Measurements from ENCODE around the gene NTM.

NTM gene

DNA sequence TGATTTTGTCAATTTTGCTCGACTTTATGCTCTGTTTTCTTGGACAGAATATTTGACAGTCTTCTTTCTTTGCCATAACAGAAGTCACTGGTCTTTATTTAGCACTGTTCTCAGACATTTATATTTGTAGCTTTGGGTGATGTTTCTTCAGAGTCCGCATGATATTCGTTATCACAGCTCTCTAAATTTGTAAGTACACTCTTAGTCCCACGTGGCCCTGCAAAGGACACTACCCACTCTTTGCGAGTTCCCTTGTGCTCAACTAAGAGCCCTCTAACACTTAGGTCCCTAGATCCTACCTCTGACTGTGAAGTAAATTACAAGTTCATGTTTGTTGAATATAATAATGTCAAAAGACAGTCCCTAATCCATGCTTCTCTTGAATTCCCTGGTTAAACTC, 651.9 kb downstream of the NTM start:
- in situ Hi-C loops (cut with MboI; ENCODE audit: low sequenced_read_pairs): no loop called here

DNA sequence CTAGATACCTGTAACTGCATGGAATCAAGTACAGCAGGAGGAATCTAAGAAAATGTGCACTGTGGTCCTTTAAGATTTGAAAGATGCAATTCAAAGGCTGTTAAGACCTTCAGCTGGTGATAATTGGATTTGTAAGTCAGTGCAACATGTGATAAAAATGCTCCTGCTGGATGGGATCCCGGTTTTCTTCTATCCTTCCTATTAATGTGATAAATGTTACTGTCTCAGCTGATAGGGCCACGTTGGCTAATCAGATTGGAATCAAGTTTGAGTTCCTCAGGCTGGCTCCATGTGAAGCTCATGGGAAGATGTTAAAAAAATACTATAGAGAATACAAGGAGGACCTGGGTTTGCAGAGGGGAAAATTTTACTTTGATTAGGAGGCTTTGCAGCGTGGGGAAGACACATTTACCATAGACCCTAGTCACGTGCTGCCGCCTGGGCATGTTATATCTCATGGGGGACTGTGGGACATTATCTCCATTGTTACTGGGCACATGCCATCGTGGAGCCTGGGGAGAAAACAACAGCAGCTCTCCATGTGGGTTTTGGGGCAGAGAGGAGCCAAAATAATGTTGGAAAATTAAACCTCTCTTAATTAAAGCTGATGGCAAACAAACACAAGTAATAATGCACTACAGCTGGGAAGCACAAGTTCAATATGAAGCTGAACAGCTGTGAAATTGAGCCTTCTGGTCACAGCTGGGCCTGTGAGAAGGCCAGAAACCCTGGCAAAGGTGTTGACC, 652.5 kb downstream of the NTM start:
- in situ Hi-C loops (cut with MboI; ENCODE audit: low sequenced_read_pairs): no loop called here

GRCh38 chr11:132024587-132025295, 654.3 kb downstream of the NTM start:
- in situ Hi-C loops (cut with MboI; ENCODE audit: low sequenced_read_pairs): no loop called here

- in situ Hi-C loops (cut with MboI; ENCODE audit: low sequenced_read_pairs): no loop called here
Measured at GRCh38 chr11:132026746-132027145, 656.3 kb downstream of the NTM start.

DNA sequence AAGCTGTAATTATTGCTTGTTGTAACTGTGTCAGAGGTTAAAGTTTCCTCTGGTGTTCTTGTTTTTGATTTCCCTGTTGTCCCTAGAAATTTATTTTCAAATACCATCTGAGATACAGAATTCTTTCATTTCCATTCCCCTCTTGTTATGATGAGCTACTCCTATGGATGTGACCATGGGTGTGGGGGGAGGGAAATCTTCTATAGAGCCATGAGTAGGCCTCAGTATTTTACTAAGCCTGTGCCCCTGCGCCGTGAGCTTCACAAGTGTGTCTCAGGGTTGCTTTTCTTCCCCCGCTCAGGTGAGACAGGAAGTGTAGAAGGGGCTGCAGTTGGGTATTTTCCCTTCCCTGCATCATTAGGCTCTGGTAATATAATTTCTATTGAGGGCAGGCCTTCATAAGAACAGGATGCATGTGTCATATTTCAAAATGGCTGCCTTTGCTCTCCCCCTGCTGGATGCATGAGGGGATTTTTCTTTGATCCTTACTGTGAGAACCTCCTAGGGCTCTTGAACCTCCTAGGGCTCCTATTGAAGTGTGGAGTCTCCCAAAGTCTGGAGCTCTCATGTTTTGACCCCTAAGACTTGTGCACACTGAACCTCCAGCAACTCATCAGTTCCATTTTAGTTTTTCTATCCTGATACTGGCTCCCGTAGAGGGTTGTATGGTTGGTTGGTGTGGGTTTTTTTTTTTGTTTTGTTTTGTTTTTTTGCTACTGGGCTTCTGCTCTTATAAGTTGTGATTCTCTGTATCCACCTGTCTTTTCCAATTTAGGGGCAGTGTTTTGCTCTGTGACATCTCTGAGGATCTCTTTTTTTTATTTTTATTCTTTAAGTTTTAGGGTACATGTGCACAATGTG, 658.2 kb downstream of the NTM start:
- in situ Hi-C loops (cut with MboI; ENCODE audit: low sequenced_read_pairs): no loop called here

DNA sequence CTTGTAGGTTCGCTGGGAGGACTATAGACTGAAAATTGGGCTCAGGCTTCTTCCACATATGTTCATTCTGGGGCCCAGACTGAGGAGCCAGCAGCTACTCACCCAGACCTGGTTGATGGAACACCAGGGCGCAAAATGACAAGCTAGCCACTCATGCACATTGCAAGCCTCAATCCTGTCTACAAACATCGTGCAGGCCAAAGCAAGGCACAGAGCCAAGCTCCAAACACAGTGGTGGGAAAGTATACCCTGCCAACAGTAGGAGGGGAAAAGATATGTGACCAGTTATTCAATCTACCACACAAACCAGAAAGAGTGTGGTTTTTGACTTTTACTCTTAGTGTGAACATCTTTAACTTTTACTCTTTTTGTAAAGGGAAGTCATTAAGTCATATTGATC, 660.5 kb downstream of the NTM start:
- in situ Hi-C loops (cut with MboI; ENCODE audit: low sequenced_read_pairs): no loop called here

DNA sequence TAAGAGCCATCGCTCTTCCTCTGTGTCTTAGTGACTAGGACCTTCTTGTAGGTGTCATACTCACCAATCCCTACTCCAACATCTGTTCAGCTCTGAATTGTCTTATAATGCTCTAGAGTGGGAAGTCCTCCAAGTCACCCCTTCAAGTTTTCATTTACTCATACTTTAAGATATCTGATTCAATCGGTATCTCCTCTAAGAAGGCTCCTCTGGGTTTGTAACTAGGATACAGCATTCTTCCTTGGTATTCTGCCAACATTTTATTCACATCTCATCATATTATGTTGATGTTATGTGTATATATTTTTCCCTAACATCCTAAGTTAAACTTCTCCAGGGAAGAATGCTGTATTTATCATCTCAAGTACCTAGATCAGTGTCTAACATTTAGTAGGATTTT, 662.1 kb downstream of the NTM start:
- in situ Hi-C loops (cut with MboI; ENCODE audit: low sequenced_read_pairs): no loop called here

DNA sequence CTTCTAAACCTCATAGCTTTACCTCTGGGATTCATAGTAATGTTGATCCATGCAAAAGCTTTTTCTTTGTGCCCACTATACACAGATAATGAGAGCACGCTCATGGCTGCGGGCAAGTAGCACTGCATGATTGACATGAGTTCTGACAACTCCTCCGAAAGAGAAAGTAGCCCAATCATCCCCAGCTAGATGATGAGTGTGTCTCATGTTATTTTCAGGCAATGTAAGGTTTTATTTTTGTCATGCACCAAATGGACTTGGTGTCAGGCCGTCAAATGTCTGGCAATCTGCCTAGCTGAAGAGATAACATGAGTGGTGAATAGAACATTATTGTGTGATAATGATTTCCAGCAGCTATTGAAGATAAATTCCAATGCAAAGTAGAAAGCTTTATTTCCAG, 662.6 kb downstream of the NTM start:
- in situ Hi-C loops (cut with MboI; ENCODE audit: low sequenced_read_pairs): no loop called here

GRCh38 chr11:132035228-132035627, 664.8 kb downstream of the NTM start:
- in situ Hi-C loops (cut with MboI; ENCODE audit: low sequenced_read_pairs): no loop called here

GRCh38 chr11:132035766-132036165, 665.4 kb downstream of the NTM start:
- in situ Hi-C loops (cut with MboI; ENCODE audit: low sequenced_read_pairs): no loop called here

- in situ Hi-C loops (cut with MboI; ENCODE audit: low sequenced_read_pairs): no loop called here
Measured at GRCh38 chr11:132036220-132036619, 665.8 kb downstream of the NTM start.

DNA sequence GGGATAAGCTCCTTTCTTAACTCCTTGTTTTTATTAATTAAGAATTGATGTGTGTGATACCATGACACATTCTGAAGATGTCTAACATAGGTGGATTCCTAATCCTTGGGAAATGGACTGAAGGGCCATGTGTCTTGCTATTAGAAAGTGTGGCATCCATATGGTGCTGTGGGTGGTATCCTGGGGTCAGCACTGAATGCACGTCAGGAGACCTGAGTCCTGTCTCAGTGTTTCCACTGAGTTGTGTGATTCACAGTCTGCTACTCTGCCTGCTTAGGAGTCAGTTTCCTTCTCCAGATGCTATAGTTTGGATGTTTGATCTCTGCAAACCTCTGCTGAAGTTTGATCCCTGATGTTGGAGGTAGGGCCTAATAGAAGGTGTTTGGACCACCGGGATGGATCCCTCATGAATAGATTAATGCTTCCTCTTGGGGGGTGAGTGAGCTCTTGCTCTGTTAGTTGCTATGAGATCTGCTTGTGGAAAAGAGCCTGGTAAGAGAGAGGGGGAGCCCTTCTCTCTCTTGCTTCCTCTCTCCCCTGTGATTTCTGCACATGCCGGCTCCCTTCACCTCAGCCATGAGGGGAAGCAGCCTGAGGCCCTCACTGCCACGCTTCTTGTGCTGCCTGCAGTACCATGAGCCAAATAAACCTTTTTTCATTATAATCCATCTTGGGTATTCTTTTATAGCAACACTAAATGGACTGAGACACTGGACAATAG, 666.5 kb downstream of the NTM start:
- in situ Hi-C loops (cut with MboI; ENCODE audit: low sequenced_read_pairs): no loop called here

- in situ Hi-C loops (cut with MboI; ENCODE audit: low sequenced_read_pairs): no loop called here
Measured at GRCh38 chr11:132037467-132037862, 667.0 kb downstream of the NTM start.

GRCh38 chr11:132037956-132038355, 667.5 kb downstream of the NTM start:
- in situ Hi-C loops (cut with MboI; ENCODE audit: low sequenced_read_pairs): no loop called here

DNA sequence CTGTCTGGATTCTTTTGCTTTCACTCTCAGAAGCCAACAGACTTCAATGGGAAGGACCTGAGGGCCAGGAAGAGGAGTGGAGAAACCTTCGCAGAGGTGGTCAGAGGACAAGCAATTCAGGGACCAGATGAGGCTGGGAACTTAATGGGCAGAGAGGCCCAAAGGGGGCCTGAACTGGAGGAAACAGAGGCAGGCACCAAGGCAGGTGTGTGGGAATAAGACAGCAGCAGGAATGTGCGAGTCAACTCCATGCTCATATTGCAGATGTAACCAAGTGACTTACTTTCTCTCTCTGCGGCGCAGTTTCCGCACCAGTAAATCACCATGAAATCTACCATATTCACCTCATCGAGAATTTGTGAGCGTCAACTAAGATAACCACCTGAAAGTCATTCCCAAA, 669.1 kb downstream of the NTM start:
- in situ Hi-C loops (cut with MboI; ENCODE audit: low sequenced_read_pairs): no loop called here

GRCh38 chr11:132042296-132042695, 671.9 kb downstream of the NTM start:
- in situ Hi-C loops (cut with MboI; ENCODE audit: low sequenced_read_pairs): no loop called here

GRCh38 chr11:132043714-132044113, 673.3 kb downstream of the NTM start:
- in situ Hi-C loops (cut with MboI; ENCODE audit: low sequenced_read_pairs): no loop called here

DNA sequence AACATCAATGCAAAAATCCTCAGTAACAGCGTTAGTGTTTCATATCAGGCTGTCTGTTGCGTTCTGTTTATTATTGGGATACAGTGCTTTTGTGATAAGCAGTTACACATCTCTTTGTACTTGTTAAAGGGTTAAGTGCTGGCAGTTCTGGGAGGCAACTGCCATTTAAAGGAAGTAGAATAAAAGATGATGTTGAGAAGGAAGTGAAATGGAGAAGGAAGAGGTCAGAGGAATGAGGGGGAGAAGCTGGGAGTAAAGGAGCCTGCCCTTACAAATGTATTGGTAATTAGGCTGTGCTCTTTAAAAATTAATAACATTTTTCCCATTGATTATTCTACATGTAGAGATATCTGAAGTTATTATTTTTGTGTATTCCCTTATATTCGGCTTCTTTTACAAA, 674.7 kb downstream of the NTM start:
- in situ Hi-C loops (cut with MboI; ENCODE audit: low sequenced_read_pairs): no loop called here

- in situ Hi-C loops (cut with MboI; ENCODE audit: low sequenced_read_pairs): no loop called here
Measured at GRCh38 chr11:132046288-132046865, 676.0 kb downstream of the NTM start.

GRCh38 chr11:132047167-132047566, 676.8 kb downstream of the NTM start:
- in situ Hi-C loops (cut with MboI; ENCODE audit: low sequenced_read_pairs): no loop called here

GRCh38 chr11:132048040-132048439, 677.6 kb downstream of the NTM start:
- in situ Hi-C loops (cut with MboI; ENCODE audit: low sequenced_read_pairs): no loop called here

All from HL-60/S4 (cell line).